Heart left ventricle (tissue), 16 donors: ENCODE measurements around the gene CCS. TPM values are rescaled to one million over a fixed set of nuclear protein-coding genes. Genes with fewer than 3 reads are reported as not detected.

ENCODE experiments used
- ATAC-seq, 4 donors: fragments of 200-7000 bp; cut with Tn5 transposase; one replicate each; pipeline ENCODE4 v1.9.1; 2020 to 2022; ENCODE audit warnings: moderate library complexity in 4 of 4, mild to moderate bottlenecking in 3 of 4, moderate number of reproducible peaks in 1 of 4
- DNase-seq, 5 donors: peaks; one replicate each; pipeline ENCODE4 v3.0.0-alpha.2; 2020
- H3K27ac ChIP-seq, 12 donors: fragments of 200-600 bp; sonication (generic) in 4 of 12; one replicate each; pipeline versions ENCODE4 v1.5.0 to v1.8.0; 2016 to 2022; ENCODE audit warnings: mild to moderate bottlenecking in 2 of 12
- H3K27me3 ChIP-seq, 9 donors: fragments of 200-600 bp; sonication (generic) in 2 of 9; one replicate each; pipeline versions ENCODE4 v1.5.1 to v1.8.0; 2016 to 2022; ENCODE audit warnings: mild to moderate bottlenecking in 3 of 9
- H3K36me3 ChIP-seq, 9 donors: fragments of 200-600 bp; sonication (generic) in 2 of 9; one replicate each; pipeline versions ENCODE4 v1.5.0 to v1.8.0; 2018 to 2022; ENCODE audit warnings: mild to moderate bottlenecking in 2 of 9
- H3K4me1 ChIP-seq, 12 donors: fragments of 200-600 bp; sonication (generic) in 4 of 12; one replicate each; pipeline versions ENCODE4 v1.5.0 to v1.8.0; 2016 to 2022; ENCODE audit warnings: mild to moderate bottlenecking in 3 of 12
- H3K4me3 ChIP-seq, 12 donors: fragments of 200-600 bp; sonication (generic) in 4 of 12; one replicate each; pipeline versions ENCODE4 v1.5.0 to v1.8.0; 2017 to 2022; ENCODE audit warnings: mild to moderate bottlenecking in 9 of 12, moderate library complexity in 4 of 12
- H3K9me3 ChIP-seq, 12 donors: fragments of 200-600 bp; sonication (generic) in 4 of 12; one replicate each; pipeline versions ENCODE4 v1.5.0 to v1.8.0; 2016 to 2022; ENCODE audit warnings: mild to moderate bottlenecking in 1 of 12
- POLR2A ChIP-seq, 2 donors: fragments of 450-650 bp; IDR thresholded peaks; one replicate each; pipeline ENCODE4 v1.6.1; 2017; ENCODE audit warnings: antibody characterized with exemption in 2 of 2, mild to moderate bottlenecking in 2 of 2, moderate library complexity in 2 of 2
- WGBS, 4 donors: extraction: QIAGEN DNeasy Blood & Tissue Kit in 2 of 4; methylation state at CpG; one replicate each; pipeline versions ENCODE4 v1.1.5 to v1.1.7; 2013 to 2018; 5-methylcytosine and 5-hydroxymethylcytosine counted together
- intact Hi-C, 10 donors: fragments of 100-400 bp; cut with DNase I; formaldehyde crosslinking; loops; one replicate each; pipeline versions ENCODE4 v1.11.1 to v1.14.2; 2022
- polyA plus RNA-seq, 2 donors: library from polyadenylated mRNA; stranded (reverse); fragments of 200-250 nt; gene quantifications; one replicate each; pipeline ENCODE4 v1.2.3, GENCODE V29; 2013
- total RNA-seq, 9 donors: library from RNA; depleted of rRNA in 2 of 9; stranded (reverse); fragments of >200 nt in 2 of 9; fragmentation: NEBNext Ultra II Directional in 3 of 9; extraction: Animal tissue kit (Norgen Biotek cat#: 25700) in 3 of 9; gene quantifications; one replicate each; pipeline versions ENCODE4 v1.1.0 to v1.2.4, GENCODE V29; 2016 to 2023
- TF ChIP-seq, protein P1 (sequence below), 12 donors: fragments of 200-600 bp; sonication (generic) in 4 of 12; IDR thresholded peaks; one replicate each; pipeline versions ENCODE4 v1.5.0 to v1.8.0; 2018 to 2022; ENCODE audit warnings: antibody characterized with exemption in 12 of 12, mild to moderate bottlenecking in 5 of 12
- donor health status: ischemic (EF 13 %, LVEDD 7.1; RV severe dilation, severe dysfunction).
- donor health status: healthy with polysubstance abuse.
- donor health status: DM: no; HTN: yes; CAD: no.
- donor health status: DM: no; HTN: no; CAD: no.
- donor health status: ischemic (EF 25% LVEDD 6.9; RV normal size, moderate dysfunction).
- donor health status: ischemic (EF 25% LVEDD 5.7; RV mildly dilated, moderate dysfunction).
- donor health status: healthy.
- donor health status: DM: yes; HTN: yes; CAD: no.
- donor health status: ischemic (EF 35%, LVEDD 5.7; RV mildly dilated, moderate dysfunction).
- donor health status: nonischemic (EF 11% LVEDD 7.7; RV severe dilation, severe dysfunction).
- donor health status: DM: yes; HTN: yes; CAD: no.
- donor health status: PGD.
- donor health status: ischemic (EF 29% LVEDD 5.4; RV normal size, mild dysfunction).
- donor health status: nonischemic (EF 23%, LVEDD 6.1; RV moderate dilation, normal function).

Gene CCS
- total and polyA plus RNA-seq, 11 donors = 13.9 to 41.1 (median 20.1) TPM

DNA sequence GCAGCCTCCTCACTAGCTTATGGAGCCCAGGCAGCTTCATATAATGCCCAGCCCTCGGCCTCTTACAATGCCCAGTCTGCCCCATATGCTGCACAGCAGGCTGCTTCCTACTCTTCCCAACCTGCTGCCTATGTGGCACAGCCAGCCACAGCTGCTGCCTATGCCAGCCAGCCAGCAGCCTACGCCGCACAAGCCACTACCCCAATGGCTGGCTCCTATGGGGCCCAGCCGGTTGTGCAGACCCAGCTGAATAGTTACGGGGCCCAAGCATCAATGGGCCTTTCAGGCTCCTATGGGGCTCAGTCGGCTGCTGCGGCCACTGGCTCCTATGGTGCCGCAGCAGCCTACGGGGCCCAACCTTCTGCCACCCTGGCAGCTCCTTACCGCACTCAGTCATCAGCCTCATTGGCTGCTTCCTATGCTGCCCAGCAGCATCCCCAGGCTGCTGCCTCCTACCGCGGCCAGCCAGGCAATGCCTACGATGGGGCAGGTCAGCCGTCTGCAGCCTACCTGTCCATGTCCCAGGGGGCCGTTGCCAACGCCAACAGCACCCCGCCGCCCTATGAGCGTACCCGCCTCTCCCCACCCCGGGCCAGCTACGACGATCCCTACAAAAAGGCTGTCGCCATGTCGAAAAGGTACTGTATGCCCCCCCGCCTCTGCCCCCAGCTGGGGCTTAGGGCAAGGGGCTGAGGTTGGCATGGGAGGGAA lies 32.2 kb downstream of the CCS start:
- ATAC-seq (no peak), DNase-seq (no peak)
- no peaks in the 10 kb centered on the region for H3K9me3 ChIP-seq
- intact Hi-C loops = loop anchor here in 2 of 10 donors (10.0 kb wide), 1 partner anchor 50 kb away; the partner anchor contains the start of gene RBM4B (in 2 of the 2)
- H3K4me3 ChIP-seq = no peak overlapping the region
- WGBS, 4 donors = 95 to 96% (median 96%) methylated on average over 9 to 26 of the region's 26 CpGs
- H3K36me3 ChIP-seq = peaks cover 3 to 93% (median 83%) of the 10 kb centered on the region in 9 donors
- TF ChIP-seq, protein P1, sequence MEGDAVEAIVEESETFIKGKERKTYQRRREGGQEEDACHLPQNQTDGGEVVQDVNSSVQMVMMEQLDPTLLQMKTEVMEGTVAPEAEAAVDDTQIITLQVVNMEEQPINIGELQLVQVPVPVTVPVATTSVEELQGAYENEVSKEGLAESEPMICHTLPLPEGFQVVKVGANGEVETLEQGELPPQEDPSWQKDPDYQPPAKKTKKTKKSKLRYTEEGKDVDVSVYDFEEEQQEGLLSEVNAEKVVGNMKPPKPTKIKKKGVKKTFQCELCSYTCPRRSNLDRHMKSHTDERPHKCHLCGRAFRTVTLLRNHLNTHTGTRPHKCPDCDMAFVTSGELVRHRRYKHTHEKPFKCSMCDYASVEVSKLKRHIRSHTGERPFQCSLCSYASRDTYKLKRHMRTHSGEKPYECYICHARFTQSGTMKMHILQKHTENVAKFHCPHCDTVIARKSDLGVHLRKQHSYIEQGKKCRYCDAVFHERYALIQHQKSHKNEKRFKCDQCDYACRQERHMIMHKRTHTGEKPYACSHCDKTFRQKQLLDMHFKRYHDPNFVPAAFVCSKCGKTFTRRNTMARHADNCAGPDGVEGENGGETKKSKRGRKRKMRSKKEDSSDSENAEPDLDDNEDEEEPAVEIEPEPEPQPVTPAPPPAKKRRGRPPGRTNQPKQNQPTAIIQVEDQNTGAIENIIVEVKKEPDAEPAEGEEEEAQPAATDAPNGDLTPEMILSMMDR (IDR thresholded peaks at IDR 0.05) = no peak
- TF ChIP-seq POLR2A (IDR thresholded peaks at IDR 0.05) = no peak
- peak overlapping the region in 1 of 12 donors; percentile 98 for H3K27ac ChIP-seq
- no peaks in the 10 kb centered on the region for H3K27me3 ChIP-seq
- peaks cover 6 to 64% (median 51%) of the 10 kb centered on the region in 12 donors for H3K4me1 ChIP-seq

DNA sequence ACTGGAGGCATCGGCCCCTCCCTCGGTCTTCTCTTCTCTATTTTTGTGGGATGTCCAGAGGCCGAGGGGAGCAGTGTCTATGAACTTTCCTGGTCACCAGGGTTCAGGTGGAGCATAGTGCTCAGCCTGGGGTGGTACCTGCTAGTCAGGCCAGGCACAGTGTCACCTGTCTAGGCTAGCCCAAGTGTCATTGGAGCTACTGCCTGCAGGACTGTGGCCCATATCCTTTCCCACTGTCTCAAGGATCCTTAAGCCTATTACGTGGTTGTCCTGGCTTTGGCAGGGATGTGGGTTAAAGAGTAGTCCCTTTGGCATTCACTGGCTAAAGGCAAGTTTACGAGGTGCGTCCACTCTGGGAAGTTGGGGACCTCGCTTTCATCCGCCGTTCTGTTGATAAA lies 32.8 kb downstream of the CCS start:
- Histone ChIP-seq H3K9me3 (no peaks in the 10 kb centered on the region), H3K27me3 (no peaks in the 10 kb centered on the region), H3K4me3 (no peak overlapping the region), H3K4me1 (peaks cover 6 to 59% (median 46%) of the 10 kb centered on the region in 12 donors), H3K27ac (peak overlapping the region in 1 of 12 donors; percentile 98), H3K36me3 (peaks cover 3 to 96% (median 85%) of the 10 kb centered on the region in 9 donors)
- ATAC-seq (no peak), DNase-seq (no peak)
- intact Hi-C loops = loop anchor here in 2 of 10 donors (10.0 kb wide), 1 partner anchor 49 kb away; the partner anchor contains the start of gene RBM4B (in 2 of the 2)
- TF ChIP-seq, protein P1 (IDR thresholded peaks at IDR 0.05) = no peak
- TF ChIP-seq POLR2A (IDR thresholded peaks at IDR 0.05) = no peak
- 87 to 92% (median 90%) methylated on average over 7 to 9 of the region's 9 CpGs for WGBS, 4 donors

DNA sequence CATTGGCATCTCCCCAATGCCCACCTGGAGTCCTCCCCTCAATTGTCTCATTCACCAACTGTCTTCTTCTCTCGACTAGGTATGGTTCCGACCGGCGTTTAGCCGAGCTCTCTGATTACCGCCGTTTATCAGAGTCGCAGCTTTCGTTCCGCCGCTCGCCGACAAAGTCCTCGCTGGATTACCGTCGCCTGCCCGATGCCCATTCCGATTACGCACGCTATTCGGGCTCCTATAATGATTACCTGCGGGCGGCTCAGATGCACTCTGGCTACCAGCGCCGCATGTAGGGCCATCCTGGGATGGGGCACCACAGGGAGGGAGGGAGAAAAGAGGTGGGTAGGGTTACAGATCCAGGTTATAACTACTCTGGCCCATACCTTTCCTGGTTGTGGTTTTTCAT lies 33.4 kb downstream of the CCS start:
- TF ChIP-seq, protein P1 (IDR thresholded peaks at IDR 0.05) = no peak
- no peak for TF ChIP-seq POLR2A (IDR thresholded peaks at IDR 0.05)
- intact Hi-C loops = loop anchor here in 2 of 10 donors (10.0 kb wide), 1 partner anchor 48 kb away; the partner anchor contains the start of gene RBM4B (in 2 of the 2)
- peaks cover 3 to 93% (median 85%) of the 10 kb centered on the region in 9 donors for H3K36me3 ChIP-seq
- no peaks in the 10 kb centered on the region for H3K9me3 ChIP-seq
- no peak overlapping the region for H3K4me3 ChIP-seq
- DNase-seq (no peak), ATAC-seq (no peak)
- H3K27ac ChIP-seq = peak overlapping the region in 1 of 12 donors; percentile 98
- WGBS, 4 donors = 95 to 97% (median 96%) methylated on average over 25 of the region's 25 CpGs
- H3K27me3 ChIP-seq = no peaks in the 10 kb centered on the region
- peaks cover 4 to 52% (median 40%) of the 10 kb centered on the region in 12 donors for H3K4me1 ChIP-seq

DNA sequence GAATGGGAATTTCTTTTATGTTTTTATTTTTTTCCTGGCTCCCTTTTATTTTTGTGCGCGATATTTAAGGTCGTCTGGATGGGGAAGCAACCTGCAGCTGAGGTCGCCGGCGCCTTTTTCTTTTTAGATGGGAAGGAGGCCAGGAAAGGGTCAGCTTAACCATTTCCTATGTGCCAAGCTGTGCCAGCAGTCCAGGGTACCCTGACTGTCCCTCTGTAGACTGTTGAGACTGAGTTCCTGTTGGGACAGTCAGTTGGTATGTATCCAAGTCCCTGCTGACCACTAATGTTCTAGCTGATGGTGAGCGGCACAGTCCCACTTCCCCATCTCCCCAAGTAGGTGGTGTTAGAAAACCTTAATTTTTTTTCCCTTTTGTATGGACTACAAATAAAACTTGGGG lies 33.9 kb downstream of the CCS start:
- 82 to 91% (median 89%) methylated on average over 7 of the region's 7 CpGs for WGBS, 4 donors
- peaks cover 3 to 97% (median 80%) of the 10 kb centered on the region in 9 donors for H3K36me3 ChIP-seq

More for the DNA sequence above, 33.9 kb downstream of the CCS start:
- peak overlapping the region in 1 of 12 donors; percentile 98 for H3K27ac ChIP-seq
- intact Hi-C loops = loop anchor here in 2 of 10 donors (10.0 kb wide), 1 partner anchor 48 kb away; the partner anchor contains the start of gene RBM4B (in 2 of the 2)
- no peaks in the 10 kb centered on the region for H3K9me3 ChIP-seq
- H3K4me1 ChIP-seq = peaks cover 4 to 47% (median 34%) of the 10 kb centered on the region in 12 donors
- H3K27me3 ChIP-seq = no peaks in the 10 kb centered on the region
- H3K4me3 ChIP-seq = no peak overlapping the region
- no peak for TF ChIP-seq POLR2A (IDR thresholded peaks at IDR 0.05)
- TF ChIP-seq, protein P1 (IDR thresholded peaks at IDR 0.05) = no peak
- no peak for DNase-seq
- peak in 1 of 4 donors; percentile 29 for ATAC-seq
